HEK293 (cell line): ENCODE data around the gene BCL2L11.

Source experiments
- CTCF ChIA-PET: fragments of 350-600 bp; formaldehyde crosslinking; extraction: SDS; loops from one replicate; lab custom pipeline; 2021; ENCODE audit warnings: antibody characterized with exemption; lab: Yijun Ruan, JAX
- POLR2A ChIA-PET: fragments of 300-600 bp; formaldehyde crosslinking; extraction: SDS; loops from one replicate; lab custom pipeline; 2020; ENCODE audit warnings: antibody characterized with exemption, inconsistent platforms; lab: Yijun Ruan, JAX
- H3K27ac ChIP-seq: fragments of 200-500 bp; sonication (Bioruptor generic); 2 replicates; pipeline ENCODE4 v1.5.1; 2014; ENCODE audit warnings: low read depth, low read length, control low read depth, inconsistent platforms; ENCODE audit errors: extremely low read depth
- H3K36me3 ChIP-seq, 2 experiments: fragments of 200-500 bp in 1 of 2; sonication (Bioruptor generic) in 1 of 2; 1 replicate in 1 of 2; 2 replicates in 1 of 2; pipeline ENCODE4 v1.5.1; 2014 to 2017; ENCODE audit warnings: inconsistent platforms in 2 of 2, low read length in 2 of 2; ENCODE audit not compliant: control insufficient read depth in 2 of 2, insufficient read depth in 1 of 2
- H3K4me1 ChIP-seq: fragments of 200-500 bp; sonication (Bioruptor generic); 2 replicates; pipeline ENCODE4 v1.5.1; 2014; ENCODE audit warnings: mild to moderate bottlenecking, low read length, inconsistent platforms; ENCODE audit not compliant: control insufficient read depth, insufficient read depth
- H3K4me3 ChIP-seq: 2 replicates; pipeline ENCODE4 v1.5.1; 2011; ENCODE audit warnings: low read depth, mild to moderate bottlenecking, control low read depth, low read length, moderate library complexity
- H3K9me3 ChIP-seq: fragments of 200-500 bp; sonication (Bioruptor generic); 2 replicates; pipeline ENCODE4 v1.5.1; 2014; ENCODE audit warnings: low read depth, low read length, inconsistent platforms; ENCODE audit not compliant: control insufficient read depth, insufficient read depth
- FEZF1 ChIP-seq: fragments of 450-650 bp; formaldehyde crosslinking; IDR thresholded peaks from 2 replicates; pipeline ENCODE4 v1.5.1; 2016; ENCODE audit warnings: missing biosample characterization, missing genetic modification characterization
- GLI2 ChIP-seq: fragments of 450-650 bp; formaldehyde crosslinking; IDR thresholded peaks from 2 replicates; pipeline ENCODE4; 2017; ENCODE audit warnings: missing biosample characterization, missing genetic modification characterization, low read depth, borderline replicate concordance
- HIC1 ChIP-seq: fragments of 450-650 bp; formaldehyde crosslinking; IDR thresholded peaks from 2 replicates; pipeline ENCODE4 v1.5.1; 2016; ENCODE audit warnings: missing biosample characterization, missing genetic modification characterization
- PRDM10 ChIP-seq: fragments of 450-650 bp; formaldehyde crosslinking; IDR thresholded peaks from 2 replicates; pipeline ENCODE4 v1.5.1; 2016; ENCODE audit warnings: missing biosample characterization, missing genetic modification characterization
- ZBTB10 ChIP-seq: fragments of 450-650 bp; formaldehyde crosslinking; IDR thresholded peaks from 2 replicates; pipeline ENCODE4 v1.5.1; 2016; ENCODE audit warnings: missing biosample characterization, missing genetic modification characterization
- ZBTB11 ChIP-seq: fragments of 450-650 bp; formaldehyde crosslinking; conservative IDR thresholded peaks from 2 replicates; pipeline ENCODE4 v1.5.1; 2016; ENCODE audit warnings: low read depth, missing biosample characterization, missing genetic modification characterization
- ZBTB17 ChIP-seq: fragments of 450-650 bp; formaldehyde crosslinking; IDR thresholded peaks from 2 replicates; pipeline ENCODE4 v1.5.1; 2016; ENCODE audit warnings: missing biosample characterization, missing genetic modification characterization
- ZBTB20 ChIP-seq: fragments of 450-650 bp; formaldehyde crosslinking; IDR thresholded peaks from 2 replicates; pipeline ENCODE4 v1.5.1; 2016; ENCODE audit warnings: missing biosample characterization, missing genetic modification characterization
- ZIC2 ChIP-seq: fragments of 450-650 bp; formaldehyde crosslinking; IDR thresholded peaks from 2 replicates; pipeline ENCODE4 v1.5.1; 2016; ENCODE audit warnings: missing biosample characterization, missing genetic modification characterization
- ZNF112 ChIP-seq: fragments of 450-650 bp; formaldehyde crosslinking; IDR thresholded peaks from 2 replicates; pipeline ENCODE4 v1.5.0; 2017; ENCODE audit warnings: missing biosample characterization, missing genetic modification characterization
- ZNF133 ChIP-seq: fragments of 450-650 bp; formaldehyde crosslinking; IDR thresholded peaks from 2 replicates; pipeline ENCODE4 v1.5.1; 2016; ENCODE audit warnings: missing biosample characterization, missing genetic modification characterization
- ZNF169 ChIP-seq: fragments of 450-650 bp; formaldehyde crosslinking; IDR thresholded peaks from 2 replicates; pipeline ENCODE4 v1.5.1; 2016; ENCODE audit warnings: missing biosample characterization, missing genetic modification characterization
- ZNF223 ChIP-seq: fragments of 450-650 bp; formaldehyde crosslinking; IDR thresholded peaks from 2 replicates; pipeline ENCODE4 v1.5.1; 2016; ENCODE audit warnings: missing biosample characterization, missing genetic modification characterization
- ZNF248 ChIP-seq: fragments of 450-650 bp; formaldehyde crosslinking; IDR thresholded peaks from 2 replicates; pipeline ENCODE4 v1.5.1; 2017; ENCODE audit warnings: missing biosample characterization, missing genetic modification characterization
- ZNF266 ChIP-seq: fragments of 450-650 bp; formaldehyde crosslinking; IDR thresholded peaks from 2 replicates; pipeline ENCODE4 v1.5.1; 2016; ENCODE audit warnings: missing biosample characterization, missing genetic modification characterization, low read depth
- ZNF311 ChIP-seq: fragments of 450-650 bp; formaldehyde crosslinking; IDR thresholded peaks from 2 replicates; pipeline ENCODE4 v1.5.1; 2017; ENCODE audit warnings: missing biosample characterization, missing genetic modification characterization, borderline replicate concordance
- ZNF404 ChIP-seq: fragments of 450-650 bp; formaldehyde crosslinking; IDR thresholded peaks from 2 replicates; pipeline ENCODE4 v1.5.1; 2017; ENCODE audit warnings: missing biosample characterization, missing genetic modification characterization
- ZNF433 ChIP-seq: fragments of 450-650 bp; formaldehyde crosslinking; IDR thresholded peaks from 2 replicates; pipeline ENCODE4 v1.5.1; 2016; ENCODE audit warnings: missing biosample characterization, missing genetic modification characterization, low read depth
- ZNF544 ChIP-seq: fragments of 450-650 bp; formaldehyde crosslinking; IDR thresholded peaks from 2 replicates; pipeline ENCODE4 v1.5.0; 2017; ENCODE audit warnings: missing biosample characterization, missing genetic modification characterization
- ZNF571 ChIP-seq: fragments of 450-650 bp; formaldehyde crosslinking; IDR thresholded peaks from 2 replicates; pipeline ENCODE4 v1.5.0; 2017; ENCODE audit warnings: missing biosample characterization, missing genetic modification characterization
- ZSCAN16 ChIP-seq: fragments of 450-650 bp; formaldehyde crosslinking; IDR thresholded peaks from 2 replicates; pipeline ENCODE4 v1.5.1; 2016; ENCODE audit warnings: missing biosample characterization, missing genetic modification characterization
- ZSCAN23 ChIP-seq: fragments of 450-650 bp; formaldehyde crosslinking; IDR thresholded peaks from 2 replicates; pipeline ENCODE4 v1.5.1; 2016; ENCODE audit warnings: missing biosample characterization, missing genetic modification characterization

The BCL2L11 gene

GRCh38 chr2:111205774-111206173 is 85.1 kb downstream of the BCL2L11 start:
- Histone ChIP-seq H3K27ac (no peak overlapping the region), H3K4me1 (0 out of 2 replicates have a peak, but pooled peaks cover 3% of the 10 kb centered on the region), H3K36me3 (no peaks in the 10 kb centered on the region), H3K4me3 (no peak overlapping the region), H3K9me3 (no peaks in the 10 kb centered on the region)
- POLR2A ChIA-PET, result no interaction called here
- CTCF ChIA-PET, result no interaction called here
- TF ChIP-seq ZNF223 (tag by site-specific recombination), result no peak
- no peak for TF ChIP-seq ZNF266
- TF ChIP-seq ZBTB10 (tag by site-specific recombination), result no peak

- ChIA-PET CTCF (interaction anchor here (0.6 kb wide), 1 partner anchor 93 kb away, joined by 3 read pairs; no protein-coding TSS in a partner anchor), POLR2A (no interaction called here)
- Histone ChIP-seq H3K36me3 (no peaks in the 10 kb centered on the region), H3K27ac (no peak overlapping the region), H3K4me1 (0 out of 2 replicates have a peak, but pooled peaks cover 2% of the 10 kb centered on the region), H3K9me3 (no peaks in the 10 kb centered on the region), H3K4me3 (no peak overlapping the region)
- TF ChIP-seq ZNF112 (tag by site-specific recombination) (no peak), FEZF1 (tag by site-specific recombination) (no peak), ZIC2 (tag by site-specific recombination) (no peak), HIC1 (tag by site-specific recombination) (no peak), GLI2 (tag by site-specific recombination) (no peak), ZNF404 (tag by site-specific recombination) (no peak), ZNF433 (no peak), ZSCAN23 (no peak), ZBTB17 (no peak), ZNF248 (tag by site-specific recombination) (no peak), ZNF571 (no peak), ZNF544 (no peak)
These were observed 87.1 kb downstream of the BCL2L11 start for GRCh38 chr2:111207851-111208250.

GRCh38 chr2:111208639-111209038 is 87.9 kb downstream of the BCL2L11 start:
- Histone ChIP-seq H3K36me3 (no peaks in the 10 kb centered on the region), H3K9me3 (no peaks in the 10 kb centered on the region), H3K27ac (no peak overlapping the region), H3K4me3 (no peak overlapping the region), H3K4me1 (no peaks in the 10 kb centered on the region)
- ChIA-PET CTCF (no interaction called here), POLR2A (no interaction called here)
- TF ChIP-seq ZNF169 (tag by site-specific recombination) (no peak), ZBTB11 (tag by site-specific recombination) (no peak), ZNF266 (no peak), PRDM10 (tag by site-specific recombination) (no peak), ZNF311 (tag by site-specific recombination) (no peak), ZNF133 (no peak), ZBTB20 (tag by site-specific recombination) (no peak), ZNF404 (tag by site-specific recombination) (no peak), ZSCAN16 (no peak), ZNF571 (no peak)
